ENCODE results near the gene TSPAN31. TPM values are rescaled to one million over a fixed set of nuclear protein-coding genes. Genes with fewer than 3 reads are reported as not detected.

TSPAN31 gene
- total and polyA plus RNA-seq, 9 of the 15 experiments (the other 6 are each of a cell fraction or from before 2014, with no cell fraction given) = 11.3 to 26.4 (median 14.3) TPM

- ATAC-seq (no peak), FAIRE-seq (no peak), DNase-seq (ENCODE audit: extremely low read depth in 1 of 4, low spot score in 3 of 4) (no peak)
- Histone ChIP-seq H3K9me1 (ENCODE audit: control insufficient read depth, insufficient read depth, low read length) (no peaks in the 10 kb centered on the region), H2AFZ (ENCODE audit: low read depth, low read length) (no peak overlapping the region), H3K9me3 (replicated peaks; ENCODE audit: control insufficient read depth, insufficient read depth, low read depth, low read length) (no peaks in the 10 kb centered on the region), H4K20me1 (replicated peaks; ENCODE audit: control insufficient read depth, insufficient read depth, low read length) (no peaks in the 10 kb centered on the region), H3K4me1 (replicated peaks in 1 of 2; ENCODE audit: control insufficient read depth in 2 of 2, insufficient read depth in 2 of 2, low read length in 2 of 2) (peaks cover 6 to 40% of the 10 kb centered on the region in 2 experiments; a peak in 4 of 5 replicates), H3K9ac (ENCODE audit: insufficient read depth in 1 of 2, low read depth in 2 of 2, low read length in 2 of 2) (no peak overlapping the region), H3K4me2 (ENCODE audit: insufficient read depth, low read length) (no peak overlapping the region), H3K79me2 (ENCODE audit: control insufficient read depth, insufficient read depth, low read length) (peaks cover 7% of the 10 kb centered on the region; the same call in 1 of the 3 replicates), H3K36me3 (ENCODE audit: control insufficient read depth, insufficient read depth, low read length) (0 out of 3 replicates have a peak, but pooled peaks cover under 1% of the 10 kb centered on the region), H3K27me3 (ENCODE audit: control insufficient read depth in 2 of 2, insufficient read depth in 2 of 2, low read length in 2 of 2) (peaks cover 0 to 26% of the 10 kb centered on the region in 2 experiments; a peak in 2 of 5 replicates), H3K4me3 (no peak overlapping the region), H3K27ac (ENCODE audit: extremely low read depth, low read depth, low read length) (no peak overlapping the region)
- WGBS (ENCODE audit: insufficient coverage, low coverage, missing lambda C conversion rate) = 31% methylated on average over 5 of the region's 5 CpGs
- CTCF ChIA-PET (ENCODE audit: low intra/inter-chr PET ratio) = no interaction called here
- BruUV-seq (replicated peaks) = no TSS peak
- POLR2A ChIA-PET = interaction anchor here (0.5 to 1.3 kb wide), 11 partner anchors 11 to 1329 kb away, joined by 3 to 4 read pairs (median 3); partner anchors contain the start of genes CDK4, DDIT3 and OS9
- in situ Hi-C loops (cut with MboI) (loop anchor here (10.0 kb wide), 1 partner anchor 426 kb away; no protein-coding TSS in a partner anchor), intact Hi-C loops (cut with micrococcal nuclease) (no loop called here)
- TF ChIP-seq, protein P1, sequence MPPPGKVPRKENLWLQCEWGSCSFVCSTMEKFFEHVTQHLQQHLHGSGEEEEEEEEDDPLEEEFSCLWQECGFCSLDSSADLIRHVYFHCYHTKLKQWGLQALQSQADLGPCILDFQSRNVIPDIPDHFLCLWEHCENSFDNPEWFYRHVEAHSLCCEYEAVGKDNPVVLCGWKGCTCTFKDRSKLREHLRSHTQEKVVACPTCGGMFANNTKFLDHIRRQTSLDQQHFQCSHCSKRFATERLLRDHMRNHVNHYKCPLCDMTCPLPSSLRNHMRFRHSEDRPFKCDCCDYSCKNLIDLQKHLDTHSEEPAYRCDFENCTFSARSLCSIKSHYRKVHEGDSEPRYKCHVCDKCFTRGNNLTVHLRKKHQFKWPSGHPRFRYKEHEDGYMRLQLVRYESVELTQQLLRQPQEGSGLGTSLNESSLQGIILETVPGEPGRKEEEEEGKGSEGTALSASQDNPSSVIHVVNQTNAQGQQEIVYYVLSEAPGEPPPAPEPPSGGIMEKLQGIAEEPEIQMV (tag; conservative IDR thresholded peaks at IDR 0.05; ENCODE audit: low read depth) = no peak
- no peak for TF ChIP-seq MEF2D (tag; conservative IDR thresholded peaks at IDR 0.05; ENCODE audit: low read depth)
- peak; percentile 76 for TF ChIP-seq RFX1 (IDR thresholded peaks at IDR 0.05)
- no peak for TF ChIP-seq SUPT5H (IDR thresholded peaks at IDR 0.05)
- TF ChIP-seq, protein P2, sequence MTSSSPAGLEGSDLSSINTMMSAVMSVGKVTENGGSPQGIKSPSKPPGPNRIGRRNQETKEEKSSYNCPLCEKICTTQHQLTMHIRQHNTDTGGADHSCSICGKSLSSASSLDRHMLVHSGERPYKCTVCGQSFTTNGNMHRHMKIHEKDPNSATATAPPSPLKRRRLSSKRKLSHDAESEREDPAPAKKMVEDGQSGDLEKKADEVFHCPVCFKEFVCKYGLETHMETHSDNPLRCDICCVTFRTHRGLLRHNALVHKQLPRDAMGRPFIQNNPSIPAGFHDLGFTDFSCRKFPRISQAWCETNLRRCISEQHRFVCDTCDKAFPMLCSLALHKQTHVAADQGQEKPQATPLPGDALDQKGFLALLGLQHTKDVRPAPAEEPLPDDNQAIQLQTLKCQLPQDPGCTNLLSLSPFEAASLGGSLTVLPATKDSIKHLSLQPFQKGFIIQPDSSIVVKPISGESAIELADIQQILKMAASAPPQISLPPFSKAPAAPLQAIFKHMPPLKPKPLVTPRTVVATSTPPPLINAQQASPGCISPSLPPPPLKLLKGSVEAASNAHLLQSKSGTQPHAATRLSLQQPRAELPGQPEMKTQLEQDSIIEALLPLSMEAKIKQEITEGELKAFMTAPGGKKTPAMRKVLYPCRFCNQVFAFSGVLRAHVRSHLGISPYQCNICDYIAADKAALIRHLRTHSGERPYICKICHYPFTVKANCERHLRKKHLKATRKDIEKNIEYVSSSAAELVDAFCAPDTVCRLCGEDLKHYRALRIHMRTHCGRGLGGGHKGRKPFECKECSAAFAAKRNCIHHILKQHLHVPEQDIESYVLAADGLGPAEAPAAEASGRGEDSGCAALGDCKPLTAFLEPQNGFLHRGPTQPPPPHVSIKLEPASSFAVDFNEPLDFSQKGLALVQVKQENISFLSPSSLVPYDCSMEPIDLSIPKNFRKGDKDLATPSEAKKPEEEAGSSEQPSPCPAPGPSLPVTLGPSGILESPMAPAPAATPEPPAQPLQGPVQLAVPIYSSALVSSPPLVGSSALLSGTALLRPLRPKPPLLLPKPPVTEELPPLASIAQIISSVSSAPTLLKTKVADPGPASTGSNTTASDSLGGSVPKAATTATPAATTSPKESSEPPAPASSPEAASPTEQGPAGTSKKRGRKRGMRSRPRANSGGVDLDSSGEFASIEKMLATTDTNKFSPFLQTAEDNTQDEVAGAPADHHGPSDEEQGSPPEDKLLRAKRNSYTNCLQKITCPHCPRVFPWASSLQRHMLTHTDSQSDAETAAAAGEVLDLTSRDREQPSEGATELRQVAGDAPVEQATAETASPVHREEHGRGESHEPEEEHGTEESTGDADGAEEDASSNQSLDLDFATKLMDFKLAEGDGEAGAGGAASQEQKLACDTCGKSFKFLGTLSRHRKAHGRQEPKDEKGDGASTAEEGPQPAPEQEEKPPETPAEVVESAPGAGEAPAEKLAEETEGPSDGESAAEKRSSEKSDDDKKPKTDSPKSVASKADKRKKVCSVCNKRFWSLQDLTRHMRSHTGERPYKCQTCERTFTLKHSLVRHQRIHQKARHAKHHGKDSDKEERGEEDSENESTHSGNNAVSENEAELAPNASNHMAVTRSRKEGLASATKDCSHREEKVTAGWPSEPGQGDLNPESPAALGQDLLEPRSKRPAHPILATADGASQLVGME (CRISPR knock-in tag; IDR thresholded peaks at IDR 0.05) = 0 out of 2 replicates have a peak, but pooled peaks have one; percentile 39
- 0 out of 4 replicates have a peak, but pooled peaks of 1 of the 2 experiments have one; percentile 12 for TF ChIP-seq KDM1A (IDR thresholded peaks at IDR 0.05)
- TF ChIP-seq ETV6 (IDR thresholded peaks at IDR 0.05; ENCODE audit: borderline replicate concordance in 1 of 2, low read depth in 2 of 2, low read length in 1 of 2) = no peak
- no peak for TF ChIP-seq ETV6 (CRISPR knock-in tag; IDR thresholded peaks at IDR 0.05; ENCODE audit: borderline replicate concordance)
- TF ChIP-seq SRSF3 (IDR thresholded peaks at IDR 0.05; ENCODE audit: insufficient read depth, low read length) = no peak
- TF ChIP-seq CTBP1 (IDR thresholded peaks at IDR 0.05; ENCODE audit: borderline replicate concordance) = peak; percentile 45; the same call in 1 of the 2 replicates
- TF ChIP-seq NFRKB (IDR thresholded peaks at IDR 0.05; ENCODE audit: low read depth) = no peak
- TF ChIP-seq HBP1 (CRISPR knock-in tag; IDR thresholded peaks at IDR 0.05) = no peak
These were observed 4.0 kb upstream of the TSPAN31 start for GRCh38 chr12:57740656-57741412.

All from K562 (cell line).